ENCODE results near the gene TSHZ1.
"Not testable (repeated sequence)": the region's sequence is repeated elsewhere in the genome, so short reads cannot be mapped to it uniquely, and the experiment has no call there.

Gene TSHZ1

DNA sequence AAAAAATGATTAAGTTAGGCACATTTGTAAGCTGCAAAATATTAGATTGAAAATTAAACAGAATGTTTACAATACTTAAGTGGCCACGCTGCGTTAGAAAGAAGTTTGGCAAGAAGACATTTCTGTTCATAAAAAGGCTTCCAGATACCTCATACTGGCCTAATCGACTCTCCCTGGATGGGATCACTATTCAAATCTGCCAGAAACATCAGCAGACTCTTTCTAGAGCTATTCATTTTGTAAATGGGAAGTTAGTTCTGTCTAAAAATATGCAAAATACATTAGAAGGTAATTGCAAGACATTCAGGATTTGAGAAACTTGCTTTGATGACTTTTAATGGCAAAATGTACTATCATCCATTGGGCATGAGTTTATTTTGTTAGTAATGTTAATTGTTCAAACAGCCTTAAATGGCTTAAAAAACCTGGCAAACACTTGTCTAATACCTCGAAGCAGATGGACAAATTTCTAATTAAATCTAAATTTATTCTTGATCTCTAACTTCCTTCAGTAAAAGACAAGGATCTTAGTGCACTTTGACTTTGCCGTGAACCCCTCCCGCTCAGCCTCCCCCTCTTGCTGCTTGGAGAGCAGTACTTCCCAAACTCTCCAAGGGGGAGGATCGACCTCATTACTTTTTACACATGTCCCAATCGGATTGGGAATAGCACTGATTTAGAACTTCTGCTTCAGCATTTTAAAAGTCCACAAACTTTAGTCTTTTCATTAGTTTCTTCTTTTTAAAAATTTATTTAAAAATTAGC, 113.4 kb downstream of the TSHZ1 start:
- in situ Hi-C loops (cut with MboI; ENCODE audit: low sequenced_read_pairs): no loop called here
- no peaks in the 10 kb centered on the region for H3K4me1 ChIP-seq
- H3K9me3 ChIP-seq: no peaks in the 10 kb centered on the region
- no peak for DNase-seq (ENCODE audit: low spot score in 2 of 2)
- no peaks in the 10 kb centered on the region for H3K36me3 ChIP-seq (replicated peaks)
- no peaks in the 10 kb centered on the region for H3K27me3 ChIP-seq (ENCODE audit: low read depth)
- no peak overlapping the region for H3K4me3 ChIP-seq

DNA sequence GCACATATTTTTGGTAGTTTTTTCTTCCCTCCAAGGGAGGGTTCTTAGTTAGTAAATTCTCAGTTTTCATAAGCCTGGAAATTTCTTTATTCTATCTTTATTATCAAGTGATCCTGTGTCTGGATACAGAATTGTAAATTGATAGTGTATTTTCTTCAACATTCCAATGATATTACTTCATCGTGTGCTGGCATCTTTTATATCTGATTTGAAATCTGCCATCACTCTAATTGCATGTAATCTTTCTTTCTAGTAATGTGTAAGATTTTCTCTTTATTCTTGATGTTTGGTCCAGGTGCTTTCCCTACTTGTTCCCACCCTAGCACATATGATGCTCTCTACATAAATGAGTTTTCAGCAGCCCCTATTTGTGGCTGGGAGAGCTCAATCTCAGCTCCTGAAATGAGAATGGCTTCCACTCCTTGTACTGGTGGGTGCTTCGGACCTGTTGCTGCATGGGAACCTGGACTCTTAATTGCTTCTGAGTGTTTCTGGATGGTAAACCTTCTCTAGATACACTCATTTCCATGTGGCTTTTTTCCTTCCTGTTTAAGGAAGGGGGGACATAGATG, 114.2 kb downstream of the TSHZ1 start:
- DNase-seq (ENCODE audit: low spot score in 2 of 2): no peak
- no peaks in the 10 kb centered on the region for H3K4me1 ChIP-seq
- in situ Hi-C loops (cut with MboI; ENCODE audit: low sequenced_read_pairs): no loop called here
- no peaks in the 10 kb centered on the region for H3K9me3 ChIP-seq
- H3K27me3 ChIP-seq (ENCODE audit: low read depth): no peaks in the 10 kb centered on the region
- H3K36me3 ChIP-seq (replicated peaks): no peaks in the 10 kb centered on the region
- no peak overlapping the region for H3K4me3 ChIP-seq

DNA sequence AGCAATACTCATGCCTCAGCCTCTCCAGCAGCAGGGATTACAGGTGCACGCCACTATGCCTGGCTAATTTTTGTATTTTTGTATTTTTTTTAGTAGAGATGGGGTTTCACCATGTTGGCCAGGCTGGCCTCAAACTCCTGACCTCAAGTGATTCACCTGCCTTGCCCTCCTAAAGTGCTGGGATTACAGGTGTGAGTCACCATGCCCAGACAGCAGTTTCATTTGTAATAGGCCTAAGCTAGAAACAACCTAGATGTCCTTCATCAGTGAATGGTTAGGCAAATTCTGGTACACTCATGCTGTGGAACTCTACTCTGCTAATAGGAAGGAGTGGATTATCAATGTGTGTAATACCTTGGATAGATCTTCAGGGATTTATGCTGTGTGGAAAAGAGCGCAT, 119.2 kb downstream of the TSHZ1 start:
- in situ Hi-C loops (cut with MboI; ENCODE audit: low sequenced_read_pairs); H3K4me1 ChIP-seq; H3K27me3 ChIP-seq (ENCODE audit: low read depth); H3K4me3 ChIP-seq; H3K36me3 ChIP-seq (replicated peaks); H3K9me3 ChIP-seq; DNase-seq (ENCODE audit: low spot score in 2 of 2): not testable (repeated sequence)

DNA sequence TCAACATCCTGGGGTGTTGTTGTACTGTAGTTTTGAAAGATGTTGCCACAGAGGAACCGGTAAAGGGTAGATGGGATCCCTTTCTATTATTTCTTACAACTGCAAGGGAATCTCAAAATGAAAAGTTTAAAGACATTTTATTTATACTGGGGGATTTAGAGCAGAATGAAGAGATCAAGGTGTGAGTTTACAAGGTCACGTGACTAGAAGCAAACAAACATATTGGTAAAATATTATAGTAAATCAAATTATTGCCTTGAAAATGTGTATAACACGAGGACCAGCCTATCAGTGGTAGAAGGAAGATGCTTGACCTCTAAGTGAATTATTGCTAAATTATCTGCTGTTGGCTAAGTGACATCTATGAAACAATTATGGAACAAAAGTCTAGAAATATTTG, 119.7 kb downstream of the TSHZ1 start:
- DNase-seq (ENCODE audit: low spot score in 2 of 2): no peak
- Histone ChIP-seq H3K27me3 (ENCODE audit: low read depth) (no peaks in the 10 kb centered on the region), H3K4me1 (no peaks in the 10 kb centered on the region), H3K4me3 (no peak overlapping the region), H3K9me3 (no peaks in the 10 kb centered on the region), H3K36me3 (replicated peaks) (no peaks in the 10 kb centered on the region)
- in situ Hi-C loops (cut with MboI; ENCODE audit: low sequenced_read_pairs): no loop called here

DNA sequence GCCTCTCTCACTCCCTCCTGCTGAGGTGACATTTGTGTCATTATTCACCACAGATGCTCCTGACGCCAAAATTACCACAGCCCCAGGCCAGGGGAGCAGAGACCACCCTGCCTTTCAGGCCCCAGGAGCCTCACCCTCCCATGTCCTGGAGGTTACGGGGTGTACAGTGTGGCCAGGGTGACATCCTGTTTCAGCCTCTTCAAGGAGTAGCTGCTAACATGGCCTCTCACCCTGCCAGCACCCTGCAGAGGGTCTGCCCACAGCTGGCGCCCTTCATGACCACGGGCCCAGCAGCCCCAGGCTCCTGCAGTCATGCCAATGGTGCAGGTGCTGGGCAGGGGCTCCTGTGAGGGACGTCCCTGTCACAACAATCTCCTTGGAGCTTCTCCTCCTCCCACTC, 124.3 kb downstream of the TSHZ1 start:
- H3K4me1 ChIP-seq: no peaks in the 10 kb centered on the region
- H3K9me3 ChIP-seq: no peaks in the 10 kb centered on the region
- no peaks in the 10 kb centered on the region for H3K27me3 ChIP-seq (ENCODE audit: low read depth)
- in situ Hi-C loops (cut with MboI; ENCODE audit: low sequenced_read_pairs): no loop called here
- DNase-seq (ENCODE audit: low spot score in 2 of 2): no peak
- H3K4me3 ChIP-seq: no peak overlapping the region
- no peaks in the 10 kb centered on the region for H3K36me3 ChIP-seq (replicated peaks)

DNA sequence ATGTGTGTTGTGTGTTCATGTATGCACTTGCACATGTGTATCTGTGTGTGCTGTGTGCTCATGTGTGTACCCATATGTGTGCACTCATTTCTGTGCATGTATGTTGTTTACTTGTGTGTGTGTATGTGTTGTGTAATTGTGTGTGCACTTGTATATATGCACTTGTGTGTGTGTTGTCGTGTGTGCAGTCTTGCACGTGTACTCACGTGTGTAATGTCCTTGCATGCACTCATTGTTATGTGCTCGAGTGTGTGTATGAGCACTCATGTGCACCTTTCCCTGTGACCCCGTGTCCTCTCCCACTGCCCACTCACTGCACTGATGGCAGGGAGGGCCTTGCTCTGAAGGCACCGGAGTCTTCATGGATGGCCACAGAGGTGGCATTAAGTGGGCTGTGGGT, 124.9 kb downstream of the TSHZ1 start:
- Histone ChIP-seq H3K4me3 (no peak overlapping the region), H3K9me3 (no peaks in the 10 kb centered on the region), H3K4me1 (no peaks in the 10 kb centered on the region), H3K36me3 (replicated peaks) (no peaks in the 10 kb centered on the region), H3K27me3 (ENCODE audit: low read depth) (no peaks in the 10 kb centered on the region)
- no peak for DNase-seq (ENCODE audit: low spot score in 2 of 2)
- in situ Hi-C loops (cut with MboI; ENCODE audit: low sequenced_read_pairs): no loop called here

DNA sequence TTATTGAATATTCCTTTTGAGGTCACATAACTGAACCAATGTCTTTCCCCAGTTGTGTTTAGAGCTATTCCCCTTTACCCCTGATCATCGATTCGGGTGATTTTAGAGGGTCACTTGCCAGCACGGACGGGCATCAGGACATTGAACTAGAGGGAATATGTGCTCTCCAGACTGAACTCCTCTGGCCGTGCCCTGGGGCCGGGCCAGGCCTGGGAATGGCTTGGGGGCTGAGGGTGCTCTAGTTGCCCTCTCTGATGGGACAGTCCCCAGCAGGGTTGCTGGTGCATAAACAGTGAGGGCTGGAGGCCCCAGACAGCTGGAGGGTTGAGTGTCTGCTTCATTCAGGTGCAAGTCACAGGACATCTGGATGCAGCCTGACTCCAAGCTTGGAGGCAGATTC, 126.2 kb downstream of the TSHZ1 start:
- no peak for DNase-seq (ENCODE audit: low spot score in 2 of 2)
- H3K9me3 ChIP-seq: no peaks in the 10 kb centered on the region
- no peaks in the 10 kb centered on the region for H3K27me3 ChIP-seq (ENCODE audit: low read depth)
- no peaks in the 10 kb centered on the region for H3K36me3 ChIP-seq (replicated peaks)
- no peak overlapping the region for H3K4me3 ChIP-seq
- in situ Hi-C loops (cut with MboI; ENCODE audit: low sequenced_read_pairs): no loop called here
- no peaks in the 10 kb centered on the region; the same call in 1 of the 2 replicates for H3K4me1 ChIP-seq

DNA sequence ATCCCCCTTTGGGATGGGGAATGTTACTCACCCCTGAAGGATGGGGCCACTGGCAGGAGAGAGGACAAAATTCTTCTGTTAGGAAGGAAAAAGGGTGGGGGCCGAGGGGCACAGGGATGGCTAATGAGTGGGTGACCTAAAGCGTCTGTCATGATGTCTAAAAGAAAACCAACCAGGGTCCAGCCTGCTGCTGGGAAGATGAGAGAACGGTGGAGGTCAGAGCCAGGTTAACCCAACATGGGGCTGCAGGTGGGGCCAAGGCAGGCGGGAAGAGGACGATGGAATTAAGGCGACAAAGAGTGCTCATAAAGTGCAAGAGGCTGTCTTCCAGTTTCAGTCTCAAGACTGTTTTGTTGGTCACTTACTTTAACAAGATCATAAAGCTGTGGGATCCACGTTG, 126.8 kb downstream of the TSHZ1 start:
- in situ Hi-C loops (cut with MboI; ENCODE audit: low sequenced_read_pairs): no loop called here
- Histone ChIP-seq H3K9me3 (no peaks in the 10 kb centered on the region), H3K4me3 (no peak overlapping the region), H3K4me1 (no peaks in the 10 kb centered on the region; the same call in 1 of the 2 replicates), H3K27me3 (ENCODE audit: low read depth) (no peaks in the 10 kb centered on the region), H3K36me3 (replicated peaks) (no peaks in the 10 kb centered on the region)
- DNase-seq (ENCODE audit: low spot score in 2 of 2): no peak

DNA sequence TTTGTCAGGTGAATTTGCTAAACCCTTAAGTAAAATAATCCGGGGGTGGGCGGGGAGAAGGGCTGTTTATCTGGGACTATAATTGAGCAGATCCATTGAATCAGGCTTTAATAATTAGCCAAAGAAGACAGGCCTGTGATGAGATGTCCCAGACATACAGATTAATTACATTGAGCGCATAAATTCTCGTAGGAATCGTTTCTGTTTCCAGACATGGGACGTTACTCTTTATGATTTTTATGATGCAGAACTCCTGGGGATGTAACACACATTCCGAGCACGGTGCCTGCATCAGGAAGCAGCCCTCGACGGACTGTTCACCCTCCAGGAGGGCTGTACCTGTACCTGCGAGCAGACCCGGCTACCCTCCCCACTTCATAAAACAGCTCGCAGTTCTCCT, 128.0 kb downstream of the TSHZ1 start:
- Histone ChIP-seq H3K9me3 (no peaks in the 10 kb centered on the region), H3K36me3 (replicated peaks) (no peaks in the 10 kb centered on the region), H3K4me1 (no peaks in the 10 kb centered on the region; the same call in 1 of the 2 replicates), H3K4me3 (no peak overlapping the region), H3K27me3 (ENCODE audit: low read depth) (no peaks in the 10 kb centered on the region)
- no peak for DNase-seq (ENCODE audit: low spot score in 2 of 2)
- in situ Hi-C loops (cut with MboI; ENCODE audit: low sequenced_read_pairs): no loop called here

All from HAP-1 (cell line).